OCI-LY7 (cell line): ENCODE measurements around the gene MET. TPM values are rescaled to one million over a fixed set of nuclear protein-coding genes. Genes with fewer than 3 reads are reported as not detected.

Source experiments
- BruUV-seq: library from RNA; stranded (reverse); fragments of 400-500 nt; replicated peaks from 2 replicates; lab custom pipeline; 2021; lab: Mats Ljungman, UMichigan
- CTCF ChIA-PET: fragments of 300-600 bp; sonication (Branson Sonifier 250); formaldehyde crosslinking; loops from one replicate; lab custom pipeline; 2022; ENCODE audit warnings: antibody characterized with exemption; ENCODE audit not compliant: unreplicated experiment; lab: Charles Lee
- POLR2A ChIA-PET: fragments of 300-600 bp; sonication (Branson Sonifier 250); formaldehyde crosslinking; loops from one replicate; lab custom pipeline; 2022; ENCODE audit warnings: antibody characterized with exemption; lab: Charles Lee
- DNase-seq: peaks from one replicate; pipeline ENCODE4 v3.0.0-alpha.2; 2015; ENCODE audit warnings: low spot score
- H2AFZ ChIP-seq: fragments of 200-600 bp; sonication (generic), shearing (Covaris generic); 2 replicates; pipeline ENCODE4 v1.6.1; 2014; ENCODE audit warnings: mild to moderate bottlenecking, antibody characterized with exemption, low read length, moderate library complexity
- H3K27ac ChIP-seq: fragments of 200-600 bp; sonication (generic); 2 replicates; pipeline ENCODE4 v1.5.1; 2014; ENCODE audit warnings: mixed run types, low read depth, mild to moderate bottlenecking, moderate library complexity, low read length, inconsistent platforms; ENCODE audit not compliant: poor library complexity, severe bottlenecking
- H3K36me3 ChIP-seq: fragments of 200-600 bp; sonication (generic); 2 replicates; pipeline ENCODE4 v1.6.1; 2014; ENCODE audit warnings: mild to moderate bottlenecking, antibody characterized with exemption, low read length, moderate library complexity, mixed read lengths; ENCODE audit not compliant: insufficient read depth
- H3K4me1 ChIP-seq: fragments of 200-600 bp; sonication (generic); 2 replicates; pipeline ENCODE4 v1.5.1; 2014; ENCODE audit warnings: mild to moderate bottlenecking, low read length; ENCODE audit not compliant: insufficient read depth, poor library complexity, severe bottlenecking
- H3K4me2 ChIP-seq: fragments of 200-600 bp; sonication (generic); 2 replicates; pipeline ENCODE4 v1.6.1; 2014; ENCODE audit warnings: mild to moderate bottlenecking, low read length
- H3K4me3 ChIP-seq: fragments of 200-600 bp; sonication (generic); 2 replicates; pipeline ENCODE4 v1.5.1; 2014; ENCODE audit warnings: mild to moderate bottlenecking, low read depth, low read length; ENCODE audit not compliant: poor library complexity, severe bottlenecking
- H3K79me2 ChIP-seq: fragments of 200-600 bp; sonication (generic); 2 replicates; pipeline ENCODE4 v1.6.1; 2016; ENCODE audit warnings: low read depth, mild to moderate bottlenecking, low read length, moderate library complexity, mixed read lengths; ENCODE audit not compliant: insufficient read depth
- H3K9me2 ChIP-seq: fragments of 200-600 bp; sonication (generic); 2 replicates; pipeline ENCODE4 v1.6.1; 2016; ENCODE audit warnings: mild to moderate bottlenecking, low read length, mixed read lengths; ENCODE audit not compliant: insufficient read depth
- H3K9me3 ChIP-seq: fragments of 200-600 bp; sonication (generic); 2 replicates; pipeline ENCODE4 v1.6.1; 2014; ENCODE audit warnings: mild to moderate bottlenecking, mixed run types, low read length, mixed read lengths
- H4K20me1 ChIP-seq: fragments of 200-600 bp; sonication (generic); 2 replicates; pipeline ENCODE4 v1.6.1; 2014; ENCODE audit warnings: mild to moderate bottlenecking, antibody characterized with exemption, low read length, moderate library complexity, mixed read lengths; ENCODE audit not compliant: insufficient read depth
- CTCF ChIP-seq: fragments of 200-600 bp; sonication (generic); conservative IDR thresholded peaks from 2 replicates; pipeline ENCODE4 v1.5.1; 2014; ENCODE audit warnings: mild to moderate bottlenecking, antibody characterized with exemption, low read length, moderate library complexity, mixed read lengths
- EZH2phosphoT487 ChIP-seq: fragments of 200-600 bp; sonication (generic); IDR thresholded peaks from 2 replicates; pipeline ENCODE4 v1.6.1; 2018; ENCODE audit warnings: low read depth, borderline replicate concordance, mild to moderate bottlenecking, mixed run types, antibody characterized with exemption, low read length, moderate library complexity, mixed read lengths
- intact Hi-C: fragments of 100-400 bp; cut with micrococcal nuclease; formaldehyde crosslinking; loops from one replicate; pipeline ENCODE4 v1.10.0; 2022; ENCODE audit not compliant: unreplicated experiment
- total RNA-seq, 2 experiments: library from RNA; depleted of rRNA in 1 of 2; stranded (reverse); fragments of >200 nt in 1 of 2; shearing (Covaris generic) in 1 of 2; gene quantifications; 2 replicates each; pipeline ENCODE4 v1.2.3, GENCODE V29; 2014 to 2022

The MET gene
- total RNA-seq, 2 experiments from 2014 or later, result not detected

GRCh38 chr7:116672596-116673456 is 830 bp downstream of the MET start:
- no peak overlapping the region for H3K27ac ChIP-seq
- intact Hi-C loops, result no loop called here
- no peak overlapping the region for H3K4me3 ChIP-seq
- H3K9me3 ChIP-seq, result no peaks in the 10 kb centered on the region
- H3K4me2 ChIP-seq, result no peak overlapping the region
- no peaks in the 10 kb centered on the region for H3K36me3 ChIP-seq
- DNase-seq, result no peak
- no peak overlapping the region for H2AFZ ChIP-seq
- CTCF ChIA-PET, result no interaction called here
- no peaks in the 10 kb centered on the region for H3K4me1 ChIP-seq
- POLR2A ChIA-PET, result no interaction called here
- BruUV-seq, result no TSS peak
- H3K9me2 ChIP-seq, result no peaks in the 10 kb centered on the region
- TF ChIP-seq EZH2phosphoT487 (no peak), CTCF (no peak)
- H3K79me2 ChIP-seq, result no peaks in the 10 kb centered on the region
- H4K20me1 ChIP-seq, result no peaks in the 10 kb centered on the region

GRCh38 chr7:116673457-116673865 is 1.5 kb downstream of the MET start:
- Histone ChIP-seq H2AFZ (no peak overlapping the region), H3K9me3 (no peaks in the 10 kb centered on the region), H3K36me3 (no peaks in the 10 kb centered on the region), H3K4me1 (no peaks in the 10 kb centered on the region), H3K27ac (no peak overlapping the region), H3K79me2 (no peaks in the 10 kb centered on the region), H3K9me2 (no peaks in the 10 kb centered on the region), H3K4me3 (no peak overlapping the region), H4K20me1 (no peaks in the 10 kb centered on the region), H3K4me2 (no peak overlapping the region)
- no TSS peak for BruUV-seq
- TF ChIP-seq CTCF, result no peak
- TF ChIP-seq EZH2phosphoT487, result no peak
- CTCF ChIA-PET, result no interaction called here
- POLR2A ChIA-PET, result interaction anchor here (0.5 kb wide), 1 partner anchor 41 kb away, joined by 3 read pairs; no protein-coding TSS in a partner anchor
- intact Hi-C loops, result no loop called here
- DNase-seq, result no peak
